Measurements from ENCODE around the gene TCN1.
A peak's percentile ranks its signal among the peaks of the same experiment; 100 is the strongest.

DNA sequence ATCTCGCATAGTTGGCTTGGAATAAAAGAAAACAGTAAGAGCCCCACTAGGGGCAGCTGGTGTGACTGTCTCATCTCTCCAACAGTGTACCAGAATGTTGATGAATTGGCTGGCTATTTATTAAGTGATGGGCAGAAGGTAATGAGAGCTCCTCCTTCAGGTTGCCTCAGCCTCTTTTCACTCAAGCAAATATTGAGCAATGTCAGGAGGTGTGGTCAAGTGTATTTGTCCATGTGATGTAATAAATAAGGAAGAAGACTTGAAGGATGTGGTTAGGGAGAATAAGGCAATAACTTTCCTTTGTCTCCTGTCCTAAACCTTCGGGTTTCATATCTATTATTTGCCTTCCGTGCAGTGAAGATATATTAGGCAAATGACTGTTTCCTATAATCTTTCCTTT is at the start of gene TCN1:
- TF ChIP-seq ZNF274 (IDR thresholded peaks at IDR 0.05; ENCODE audit: borderline replicate concordance, low read depth, low read length) (no peak), ZFP1 (CRISPR knock-in tag; IDR thresholded peaks at IDR 0.05) (no peak), SMARCA4 (IDR thresholded peaks at IDR 0.05) (no peak), POLR2AphosphoS5 (IDR thresholded peaks at IDR 0.05; ENCODE audit: control insufficient read depth, insufficient read depth, low read depth, low read length) (no peak), SREBF1 (IDR thresholded peaks at IDR 0.05; ENCODE audit: borderline replicate concordance, low read depth, low read length) (no peak), ZNF212 (CRISPR knock-in tag; IDR thresholded peaks at IDR 0.05) (no peak), ZNF766 (CRISPR knock-in tag; conservative IDR thresholded peaks at IDR 0.05) (no peak), NRF1 (conservative IDR thresholded peaks at IDR 0.05 in 1 of 2, IDR thresholded peaks at IDR 0.05 in 1 of 2) (no peak), FOSL1 (tag; conservative IDR thresholded peaks at IDR 0.05) (no peak)
- TF ChIP-seq, protein P1, sequence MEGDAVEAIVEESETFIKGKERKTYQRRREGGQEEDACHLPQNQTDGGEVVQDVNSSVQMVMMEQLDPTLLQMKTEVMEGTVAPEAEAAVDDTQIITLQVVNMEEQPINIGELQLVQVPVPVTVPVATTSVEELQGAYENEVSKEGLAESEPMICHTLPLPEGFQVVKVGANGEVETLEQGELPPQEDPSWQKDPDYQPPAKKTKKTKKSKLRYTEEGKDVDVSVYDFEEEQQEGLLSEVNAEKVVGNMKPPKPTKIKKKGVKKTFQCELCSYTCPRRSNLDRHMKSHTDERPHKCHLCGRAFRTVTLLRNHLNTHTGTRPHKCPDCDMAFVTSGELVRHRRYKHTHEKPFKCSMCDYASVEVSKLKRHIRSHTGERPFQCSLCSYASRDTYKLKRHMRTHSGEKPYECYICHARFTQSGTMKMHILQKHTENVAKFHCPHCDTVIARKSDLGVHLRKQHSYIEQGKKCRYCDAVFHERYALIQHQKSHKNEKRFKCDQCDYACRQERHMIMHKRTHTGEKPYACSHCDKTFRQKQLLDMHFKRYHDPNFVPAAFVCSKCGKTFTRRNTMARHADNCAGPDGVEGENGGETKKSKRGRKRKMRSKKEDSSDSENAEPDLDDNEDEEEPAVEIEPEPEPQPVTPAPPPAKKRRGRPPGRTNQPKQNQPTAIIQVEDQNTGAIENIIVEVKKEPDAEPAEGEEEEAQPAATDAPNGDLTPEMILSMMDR (IDR thresholded peaks at IDR 0.05 in 2 of 3, conservative IDR thresholded peaks at IDR 0.05 in 1 of 3; ENCODE audit: insufficient read depth in 2 of 3, low read depth in 1 of 3, low read length in 3 of 3) = peak in 2 of 3 experiments; percentile 11 to 36; a peak in 2 of 6 replicates

Measured in K562 (cell line).